Renal pelvis (tissue), 4 donors: ENCODE measurements around the gene CSF1. TPM values are rescaled to one million over a fixed set of nuclear protein-coding genes. Genes with fewer than 3 reads are reported as not detected.

ENCODE experiments used
- DNase-seq: peaks from one replicate; pipeline ENCODE4 v3.0.0-alpha.2; 2013
- polyA plus RNA-seq, 3 donors: library from polyadenylated mRNA; unstranded; fragments of 120-200 nt; gene quantifications; one replicate each; pipeline ENCODE4 v1.2.1, GENCODE V29; 2013; ENCODE audit not compliant: insufficient read length in 3 of 3

The CSF1 gene
- polyA plus RNA-seq, 3 donors: 6.9 to 9.4 (median 8.1) TPM

DNA sequence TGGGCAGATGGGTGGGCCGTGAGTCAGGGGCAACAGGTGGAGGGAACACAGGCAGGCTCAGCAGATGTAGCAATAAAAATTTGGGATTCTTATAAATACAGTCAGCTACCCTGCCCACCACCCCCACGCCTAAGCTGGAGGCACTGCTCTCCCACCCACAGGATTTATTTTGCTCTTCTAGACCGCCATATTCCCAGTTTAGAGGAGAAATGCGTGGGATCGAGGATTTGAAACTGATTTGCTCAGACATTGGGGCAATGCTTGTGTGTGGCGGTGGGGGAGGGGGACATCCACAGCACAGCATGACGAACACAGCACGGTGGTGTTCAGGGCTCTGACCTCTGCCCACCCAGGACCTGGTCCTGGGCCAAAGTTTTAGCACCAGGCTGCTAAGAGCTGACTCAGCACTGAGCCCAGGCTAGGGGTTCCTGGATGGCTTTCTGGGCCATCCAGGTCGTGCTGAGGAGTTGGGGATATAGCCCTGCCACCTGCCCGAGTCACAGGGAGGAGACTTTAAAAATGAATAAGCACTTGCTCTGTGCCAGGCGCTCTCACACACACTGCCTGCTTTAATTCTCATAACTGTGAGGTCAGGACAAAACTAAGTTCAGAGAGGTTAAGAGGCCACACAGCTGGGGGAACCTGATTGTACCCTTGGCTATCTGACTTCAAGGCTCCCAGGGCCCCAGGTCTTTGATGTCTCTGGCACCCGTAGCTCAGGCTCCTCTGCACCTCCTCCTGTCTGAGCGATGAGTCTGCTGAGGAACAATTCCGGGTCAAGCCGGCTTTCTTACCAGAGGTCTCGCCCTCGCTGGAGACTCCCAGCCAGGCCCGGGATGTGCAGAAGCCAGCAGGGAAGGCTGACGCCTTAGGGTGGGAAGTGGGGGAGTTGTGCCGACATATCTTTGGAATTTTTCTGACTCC is 29.4 kb upstream of the CSF1 start:
- no peak for DNase-seq

GRCh38 chr1:109881906-109882287 is 28.8 kb upstream of the CSF1 start:
- no peak for DNase-seq

DNA sequence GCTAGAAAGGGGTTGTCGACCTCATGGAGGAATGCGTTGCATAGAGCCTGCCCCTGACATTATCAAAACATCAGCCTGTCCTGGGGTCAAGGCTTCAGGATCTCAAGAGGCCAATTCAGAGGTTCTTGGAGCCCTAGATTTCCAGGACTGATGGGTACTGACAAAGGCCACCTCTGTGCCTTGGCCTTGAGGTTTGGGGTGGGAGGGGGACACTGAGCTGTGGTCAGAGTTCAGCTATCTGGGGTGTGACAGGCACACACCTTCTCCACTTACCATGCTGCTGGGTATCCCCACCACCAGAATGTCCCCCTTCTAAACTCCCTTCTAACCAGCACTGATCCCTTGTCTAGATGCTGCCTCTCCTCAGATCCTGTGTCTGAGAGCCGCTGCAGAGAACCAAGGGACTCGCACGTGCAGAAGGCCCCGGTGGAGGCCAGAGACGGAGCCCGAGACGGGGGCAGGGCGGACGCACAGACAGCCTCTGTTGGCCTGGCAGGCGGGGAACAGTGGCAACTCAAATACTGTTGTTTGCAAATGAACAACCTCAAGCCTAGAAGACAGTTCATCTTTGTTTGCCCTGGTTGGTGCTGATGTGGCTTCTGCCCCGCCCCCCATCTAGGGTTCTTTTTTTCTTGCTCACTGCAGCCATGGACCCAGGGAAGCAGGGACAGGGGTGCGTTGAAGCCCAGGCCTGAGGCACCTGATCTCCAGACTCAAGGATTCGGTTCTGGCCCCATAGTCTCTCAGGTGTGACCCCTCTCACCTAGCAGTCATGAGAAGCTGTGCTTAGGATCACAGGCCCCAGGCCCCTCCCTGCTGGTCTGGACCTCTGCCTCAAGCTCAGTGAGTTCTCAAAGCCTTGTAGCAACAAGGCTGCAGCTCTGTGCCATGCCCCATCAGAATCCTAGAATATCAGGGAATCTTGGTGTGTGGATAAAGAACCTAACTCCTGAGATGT is 28.1 kb upstream of the CSF1 start:
- no peak for DNase-seq

GRCh38 chr1:109883248-109883955 is 27.2 kb upstream of the CSF1 start:
- no peak for DNase-seq

- DNase-seq: no peak
These were observed 26.3 kb upstream of the CSF1 start for GRCh38 chr1:109884242-109884891.

DNA sequence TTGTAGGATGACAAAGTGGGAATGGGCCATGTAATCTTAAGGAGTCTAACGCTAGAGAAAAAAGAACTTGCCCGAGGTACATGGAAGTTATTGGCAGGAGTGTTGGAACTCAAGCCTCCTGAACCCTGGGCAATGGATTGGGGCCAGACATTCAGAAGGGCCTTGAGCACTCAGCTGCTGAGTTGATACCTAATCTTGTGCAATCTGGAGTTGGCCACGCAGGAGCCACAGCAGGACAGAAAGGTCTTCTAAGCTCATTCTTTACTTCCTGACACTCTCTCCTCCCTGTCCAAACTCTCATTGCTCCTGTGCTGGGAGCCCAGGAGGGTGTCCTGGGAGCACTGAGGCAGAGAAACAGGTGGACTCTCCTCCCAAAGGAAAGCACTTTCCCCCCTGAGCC is 25.1 kb upstream of the CSF1 start:
- DNase-seq: no peak

DNA sequence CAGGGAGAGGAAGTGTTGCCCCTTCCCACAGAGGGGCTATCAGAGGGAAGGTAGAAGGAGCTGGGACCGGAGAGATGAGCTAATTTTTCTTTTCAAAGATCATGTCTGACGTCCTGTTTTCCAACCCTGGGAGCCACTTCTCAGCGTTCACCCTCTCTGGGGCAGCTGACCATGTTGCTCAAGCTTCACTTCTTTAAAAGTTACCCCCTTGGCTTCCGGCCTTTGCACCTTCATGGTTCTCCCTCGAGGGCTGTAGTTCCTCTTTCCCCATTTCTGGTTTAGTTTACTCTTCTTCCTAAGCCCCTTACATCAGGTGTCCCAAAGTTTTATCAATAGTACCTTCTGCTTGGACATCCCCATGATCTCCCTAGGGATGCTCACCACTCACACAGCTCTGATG is 23.8 kb upstream of the CSF1 start:
- DNase-seq: no peak

- no peak for DNase-seq
These were observed 23.4 kb upstream of the CSF1 start for GRCh38 chr1:109887271-109887670.

DNA sequence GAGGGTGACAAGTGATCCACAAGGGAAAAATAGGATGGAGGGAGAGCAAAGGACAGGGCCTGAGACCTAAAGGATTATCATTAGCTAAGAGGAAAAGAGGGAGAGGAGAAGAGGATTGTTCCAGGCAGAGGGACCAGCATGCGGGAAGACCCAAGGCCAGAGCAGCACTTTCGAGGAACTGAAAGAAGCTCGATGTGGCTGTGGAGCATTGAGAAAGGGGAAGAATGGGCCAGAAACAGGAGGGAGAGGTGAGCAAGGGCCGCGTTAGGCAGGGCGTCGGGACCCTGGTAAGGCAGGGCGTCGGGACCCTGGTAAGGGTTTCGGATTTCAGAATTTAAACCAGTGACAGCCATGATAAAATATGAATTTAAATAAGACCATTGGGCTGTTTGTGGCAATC is 22.8 kb upstream of the CSF1 start:
- no peak for DNase-seq

DNA sequence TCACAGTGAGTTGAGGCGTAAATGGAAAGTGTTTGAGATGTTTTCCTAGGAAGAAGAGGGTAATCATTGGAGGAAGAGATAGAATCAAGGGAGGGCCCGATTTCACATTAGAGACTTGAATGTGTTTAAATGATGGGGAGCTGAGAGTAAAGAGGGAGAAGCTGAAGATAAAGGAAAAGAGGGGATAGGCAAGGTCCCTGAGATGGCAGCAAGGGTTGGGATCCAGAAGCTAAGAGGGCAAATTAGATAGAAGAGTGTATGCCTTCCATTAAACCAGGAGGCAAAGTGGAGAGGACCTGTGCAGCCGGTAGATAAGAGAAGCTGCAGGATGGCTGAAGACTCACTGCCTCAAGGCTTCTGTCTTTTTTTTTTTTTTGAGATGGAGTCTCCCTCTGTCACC is 21.6 kb upstream of the CSF1 start:
- no peak for DNase-seq

- no peak for DNase-seq
These were observed 20.3 kb upstream of the CSF1 start for GRCh38 chr1:109890115-109890953.

DNA sequence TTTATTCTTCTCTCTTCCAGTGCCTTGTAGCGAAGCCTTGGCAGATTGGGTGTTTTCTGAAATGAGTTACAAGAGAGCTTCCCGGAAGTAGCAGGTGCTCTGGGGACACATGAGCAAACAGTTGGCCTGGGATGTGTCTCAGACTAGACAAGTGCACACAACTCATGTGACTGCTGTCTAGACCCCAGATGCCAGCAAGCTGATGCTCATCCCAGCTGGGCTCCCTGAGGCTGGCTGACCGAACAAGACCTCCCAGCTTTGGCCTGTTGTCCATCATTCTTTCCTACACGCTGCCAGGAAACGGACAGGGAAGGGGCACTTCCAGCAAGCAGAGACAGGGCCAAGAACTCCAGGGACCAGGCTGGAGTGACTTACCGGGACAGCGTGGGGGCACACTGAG is 18.7 kb upstream of the CSF1 start:
- DNase-seq: no peak

DNA sequence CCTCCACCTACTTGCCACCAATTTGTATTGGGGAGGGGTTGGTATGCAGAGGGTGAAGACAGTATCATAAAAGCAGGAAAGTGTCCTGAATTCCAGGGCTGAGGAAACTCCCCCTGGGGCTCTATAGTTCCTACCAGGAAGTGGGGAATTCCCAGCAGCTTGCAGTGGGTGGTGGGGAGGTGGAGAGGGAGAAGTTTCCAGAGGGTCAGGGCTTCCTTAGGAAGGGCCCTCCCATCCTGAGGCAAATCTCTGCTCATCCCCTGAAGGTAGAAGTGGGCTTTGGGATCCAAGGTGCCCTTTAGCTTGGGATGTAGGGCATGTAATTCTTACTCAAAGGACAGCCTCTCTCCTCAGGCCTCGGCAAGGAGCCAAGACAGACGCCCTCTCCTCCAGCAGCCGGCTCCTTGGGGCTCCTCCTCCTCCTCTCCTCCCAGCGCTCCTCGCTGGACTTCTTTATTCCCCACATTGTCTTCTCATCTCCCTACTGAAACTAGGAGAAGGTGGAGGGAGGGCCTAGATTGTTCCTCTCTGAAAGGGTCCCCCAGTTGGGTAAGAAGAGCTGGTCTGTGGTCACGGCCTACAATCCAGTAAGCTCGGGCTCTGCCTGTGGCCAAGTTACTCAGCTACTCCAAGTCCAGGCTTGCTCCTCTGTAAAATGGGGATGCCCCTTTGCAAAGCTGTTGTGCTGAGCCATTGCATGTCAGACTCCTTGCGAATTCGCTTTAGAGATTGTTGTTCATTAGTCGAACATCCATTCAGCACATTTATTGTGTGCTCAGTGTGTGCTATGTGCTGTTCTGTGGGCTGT is 17.9 kb upstream of the CSF1 start:
- no peak for DNase-seq

GRCh38 chr1:109893532-109894171 is 17.0 kb upstream of the CSF1 start:
- no peak for DNase-seq

GRCh38 chr1:109894823-109895719 is 15.6 kb upstream of the CSF1 start:
- no peak for DNase-seq

DNA sequence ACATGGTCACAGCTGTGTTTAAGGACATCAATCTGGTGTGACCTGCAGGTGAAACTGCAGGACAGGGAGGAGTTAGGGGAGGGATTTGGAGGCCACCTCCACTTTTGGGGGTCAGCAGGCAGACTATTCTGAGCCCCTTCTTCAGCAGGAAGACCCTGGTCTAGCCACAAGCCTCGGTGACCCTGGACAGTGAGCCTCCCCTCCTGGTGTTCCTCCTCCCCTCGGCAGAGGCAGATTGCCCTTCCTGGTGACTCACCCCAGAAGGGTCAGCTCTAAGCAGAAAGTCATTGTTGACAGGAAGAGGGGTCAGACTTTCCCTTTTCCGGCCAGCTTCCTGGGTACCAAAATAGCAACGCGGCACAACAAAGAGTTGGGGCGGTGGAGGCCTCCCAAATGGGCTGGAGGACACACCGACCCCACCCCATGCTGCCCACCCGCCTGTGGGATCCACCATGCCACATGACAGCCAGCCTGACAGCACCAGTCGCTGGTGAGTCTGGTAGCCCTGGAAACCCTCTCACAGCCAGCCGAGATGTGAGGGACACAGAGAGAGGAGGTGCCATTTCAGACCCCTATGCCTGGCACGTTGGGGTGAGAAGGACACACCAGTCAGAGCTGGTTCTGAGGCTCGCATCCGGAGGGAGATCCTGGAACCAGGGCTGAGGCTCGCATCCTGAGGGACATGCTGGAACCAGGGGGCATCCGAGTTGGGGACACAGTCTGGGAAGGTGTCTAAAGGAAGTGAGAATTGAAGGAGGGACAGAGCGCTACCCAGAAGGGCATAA is 14.7 kb upstream of the CSF1 start:
- DNase-seq: no peak

DNA sequence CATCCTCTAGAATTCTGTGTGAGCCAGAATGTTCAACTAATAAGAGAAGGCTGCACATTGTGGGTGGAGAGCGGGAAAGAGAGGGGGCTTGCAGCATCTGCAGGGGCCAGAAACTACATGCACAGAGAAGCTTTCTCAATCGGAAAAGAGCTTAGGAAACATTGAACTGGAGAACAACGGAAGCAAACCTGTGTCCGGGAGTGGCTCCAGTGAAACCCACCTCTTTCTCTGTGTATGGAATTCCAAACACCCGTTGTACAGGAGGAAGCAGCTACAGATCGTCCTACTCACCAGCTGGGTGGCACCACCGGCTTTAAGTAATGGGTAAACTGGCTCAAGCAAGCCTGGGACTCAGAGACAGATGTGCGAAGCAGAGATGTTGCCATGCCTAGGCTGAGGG is 14.0 kb upstream of the CSF1 start:
- DNase-seq: no peak
